Activated CD8-positive, alpha-beta memory T cell treated with anti-CD3 and anti-CD28 coated beads, Interleukin-2, amount 50 U/mL, for 24 hours (primary cell): ENCODE results near the gene IL17REL.
"Not testable (repeated sequence)": the region's sequence is repeated elsewhere in the genome, so short reads cannot be mapped to it uniquely, and the experiment has no call there.

Experiments
- DNase-seq: peaks from one replicate; pipeline ENCODE4 v3.0.0-alpha.2; 2020; ENCODE audit errors: extremely low read depth

IL17REL gene

DNA sequence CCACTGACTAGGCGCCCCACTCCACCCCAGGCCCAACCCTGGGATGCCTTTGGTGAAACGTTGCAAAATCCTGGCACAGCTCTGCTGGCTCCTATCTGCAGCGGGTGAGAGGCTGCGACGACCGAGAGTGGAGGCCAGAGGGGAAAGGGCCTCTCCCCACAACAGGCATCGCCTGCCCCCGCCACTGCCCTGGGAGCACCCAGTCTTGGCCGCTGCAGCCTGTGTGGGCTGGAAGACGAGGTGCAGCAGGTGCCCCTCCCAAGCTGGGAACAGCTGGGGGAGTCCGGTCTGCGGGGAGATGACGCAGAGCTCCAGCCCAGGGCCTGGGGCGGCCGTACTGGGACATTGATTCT is 56.2 kb downstream of the IL17REL start:
- no peak for DNase-seq

GRCh38 chr22:49955581-49956417 is 56.8 kb downstream of the IL17REL start:
- DNase-seq: no peak

- no peak for DNase-seq
Measured at GRCh38 chr22:49954991-49955580, 57.5 kb downstream of the IL17REL start.

DNA sequence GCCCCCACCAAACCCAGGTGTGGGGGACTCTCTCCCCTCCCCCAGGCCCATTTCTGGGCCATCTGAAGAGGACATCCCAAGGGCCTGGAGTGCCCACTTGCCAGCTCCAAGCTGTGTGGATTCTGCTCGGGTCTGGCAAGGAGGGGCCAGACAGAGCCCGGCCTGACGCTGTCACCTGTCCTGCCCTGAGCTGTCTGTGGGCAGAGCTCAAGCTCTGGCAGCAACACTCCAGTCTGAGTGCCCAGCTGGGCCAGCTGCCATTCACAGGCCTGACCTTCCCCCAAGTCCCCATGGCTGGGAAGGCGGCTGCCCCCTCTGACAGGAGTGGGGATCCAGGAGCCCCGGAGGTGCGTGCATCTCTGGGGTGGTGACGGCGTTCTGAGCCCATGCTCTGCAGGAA is 58.2 kb downstream of the IL17REL start:
- no peak for DNase-seq

DNA sequence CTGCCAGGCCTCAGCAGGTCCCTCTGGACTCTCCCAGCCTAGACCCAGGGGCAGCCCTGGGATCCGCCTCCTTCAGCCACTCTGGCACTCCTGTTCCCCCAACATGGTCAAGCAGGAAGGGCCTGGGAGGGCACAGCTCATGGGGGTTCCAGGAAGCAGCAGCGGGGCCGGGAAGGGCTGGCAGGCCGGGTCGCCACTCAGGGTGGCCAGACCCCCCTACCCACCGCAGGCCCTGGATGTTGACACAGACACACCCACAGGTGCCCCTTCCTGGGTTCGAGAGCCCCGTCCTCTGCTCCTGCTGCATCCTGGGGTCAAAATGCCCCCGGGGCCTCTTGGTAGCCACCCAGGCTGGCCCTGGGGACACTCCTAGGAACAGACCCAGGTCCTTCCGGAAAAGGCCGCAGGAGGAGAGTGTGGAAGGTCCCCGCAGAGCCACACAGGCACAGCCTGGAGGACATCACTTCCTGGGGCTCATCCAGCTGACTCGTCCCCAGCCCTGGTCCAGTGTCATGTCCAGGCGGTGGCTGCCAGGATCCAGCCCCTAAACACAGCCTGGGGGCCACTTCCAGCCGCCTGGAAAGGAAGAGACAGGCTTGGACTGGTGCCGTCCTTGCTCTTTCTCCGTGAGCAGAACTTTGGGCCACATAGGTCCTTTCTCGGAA is 58.8 kb downstream of the IL17REL start:
- DNase-seq: no peak

- no peak for DNase-seq
Measured at GRCh38 chr22:49953027-49953679, 59.4 kb downstream of the IL17REL start.

GRCh38 chr22:49951986-49952896 is 60.3 kb downstream of the IL17REL start:
- no peak for DNase-seq

- DNase-seq: no peak
Measured at GRCh38 chr22:49951678-49951985, 60.9 kb downstream of the IL17REL start.

GRCh38 chr22:49951000-49951677 is 61.4 kb downstream of the IL17REL start:
- no peak for DNase-seq

DNA sequence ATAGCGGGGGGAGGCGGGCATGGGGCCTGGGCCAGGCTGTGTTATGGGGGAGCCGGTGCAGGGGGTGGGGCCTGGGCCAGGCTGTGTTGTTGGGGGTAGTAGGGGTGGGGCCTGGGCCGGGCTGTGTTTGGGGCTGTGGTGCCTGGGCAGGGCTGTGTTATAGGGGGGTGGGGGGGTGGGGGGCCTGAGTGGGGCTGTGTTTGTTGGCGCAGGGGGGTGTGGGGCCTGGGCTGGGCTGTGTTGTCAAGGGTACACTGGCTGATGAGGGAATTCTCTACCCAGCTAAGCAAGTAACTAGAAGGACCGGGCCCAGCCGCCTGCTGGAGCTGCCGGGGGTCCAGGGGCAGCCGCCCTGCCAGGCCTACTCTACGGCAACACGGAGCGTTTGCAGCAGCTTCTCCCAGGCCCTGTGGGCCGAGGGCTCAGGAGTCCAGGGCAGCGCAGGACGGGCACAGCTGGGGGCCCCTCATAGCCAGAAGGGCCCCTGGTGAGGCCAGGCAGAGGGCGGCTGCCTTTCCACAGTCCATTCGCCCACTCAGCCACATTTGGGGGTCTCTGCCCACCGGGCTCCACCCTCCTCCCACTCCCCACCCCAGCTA is 62.1 kb downstream of the IL17REL start:
- DNase-seq: no peak

GRCh38 chr22:49949914-49950292 is 62.7 kb downstream of the IL17REL start:
- DNase-seq: no peak

- no peak for DNase-seq
Measured at GRCh38 chr22:49948958-49949913, 63.3 kb downstream of the IL17REL start.

GRCh38 chr22:49948116-49948957 is 64.2 kb downstream of the IL17REL start:
- no peak for DNase-seq

- no peak for DNase-seq
Measured at GRCh38 chr22:49947296-49947622, 65.3 kb downstream of the IL17REL start.

DNA sequence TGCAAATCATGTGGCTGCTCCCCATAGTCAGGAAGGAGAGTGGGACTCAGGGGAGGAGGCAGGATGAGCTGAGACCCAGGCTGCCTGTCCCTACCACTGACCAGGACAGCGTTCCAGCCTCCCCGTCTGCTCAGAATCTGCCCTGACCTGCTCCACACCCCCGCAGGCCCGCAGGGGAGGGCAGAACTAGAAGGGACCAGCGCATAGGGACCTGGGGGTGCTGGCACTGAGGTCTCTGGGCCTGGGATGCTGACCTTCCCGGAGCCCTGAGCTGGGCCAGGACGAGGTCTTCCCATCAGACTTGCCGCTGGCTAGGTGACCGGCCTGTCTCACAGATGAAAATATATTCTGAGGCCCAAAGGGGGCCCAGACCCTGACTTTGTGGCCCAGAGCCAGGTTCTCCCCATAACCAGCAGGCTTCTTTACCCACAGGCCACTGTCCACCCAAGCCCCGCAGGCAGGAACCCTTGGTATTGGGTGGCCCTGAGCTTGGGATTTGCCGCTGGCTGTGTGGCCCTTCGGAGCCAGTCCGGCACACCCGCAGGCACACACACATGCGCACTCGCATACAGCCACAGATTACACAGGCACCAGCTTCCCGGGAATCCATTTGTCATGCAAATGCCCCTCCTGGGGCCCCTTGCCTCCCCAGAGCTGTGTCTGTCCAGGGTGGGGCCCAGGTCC is 65.8 kb downstream of the IL17REL start:
- DNase-seq: no peak

DNA sequence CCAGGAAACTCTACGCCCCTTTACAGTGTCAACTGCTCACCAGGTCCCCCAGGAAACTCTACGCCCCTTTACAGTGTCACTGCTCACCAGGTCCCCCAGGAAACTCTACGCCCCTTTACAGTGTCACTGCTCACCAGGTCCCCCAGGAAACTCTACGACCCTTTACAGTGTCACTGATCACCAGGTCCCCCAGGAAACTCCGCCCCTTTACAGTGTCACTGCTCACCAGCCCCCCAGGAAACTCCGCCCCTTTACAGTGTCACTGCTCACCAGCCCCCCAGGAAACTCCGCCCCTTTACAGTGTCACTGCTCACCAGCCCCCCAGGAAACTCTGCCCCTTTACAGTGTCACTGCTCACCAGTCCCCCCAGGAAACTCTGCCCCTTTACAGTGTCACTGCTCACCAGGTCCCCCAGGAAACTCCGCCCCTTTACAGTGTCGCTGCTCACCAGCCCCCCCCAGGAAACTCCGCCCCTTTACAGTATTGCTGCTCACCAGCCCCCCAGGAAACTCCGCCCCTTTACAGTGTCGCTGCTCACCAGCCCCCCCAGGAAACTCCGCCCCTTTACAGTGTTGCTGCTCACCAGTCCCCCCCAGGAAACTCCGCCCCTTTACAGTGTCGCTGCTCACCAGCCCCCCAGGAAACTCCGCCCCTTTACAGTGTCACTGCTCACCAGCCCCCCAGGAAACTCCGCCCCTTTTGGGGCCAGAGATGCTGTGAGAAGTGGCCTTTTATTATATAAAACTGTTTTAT is 67.3 kb downstream of the IL17REL start:
- not testable (repeated sequence) for DNase-seq
